A673 (cell line): Measurements from ENCODE around the gene XAGE3.
"Not testable (repeated sequence)": the region's sequence is repeated elsewhere in the genome, so short reads cannot be mapped to it uniquely, and the experiment has no call there.

Experiments used
- EZH2 ChIP-seq: fragments of 200-600 bp; sonication (generic); IDR thresholded peaks from 2 replicates; pipeline ENCODE4 v1.6.1; 2017; ENCODE audit warnings: borderline replicate concordance, low read depth, mild to moderate bottlenecking, mixed read lengths, antibody characterized with exemption, low read length; ENCODE audit not compliant: poor library complexity, severe bottlenecking
- TF ChIP-seq, protein P1 (sequence below): fragments of 300-800, 200-600 bp; sonication (generic); conservative IDR thresholded peaks from 2 replicates; pipeline ENCODE4 v1.5.1; 2017; ENCODE audit warnings: low read depth, mild to moderate bottlenecking, antibody characterized with exemption, low read length, moderate library complexity, mixed read lengths

GRCh38 chrX:52887459-52887858, 19.6 kb upstream of the XAGE3 start:
- TF ChIP-seq, protein P1, sequence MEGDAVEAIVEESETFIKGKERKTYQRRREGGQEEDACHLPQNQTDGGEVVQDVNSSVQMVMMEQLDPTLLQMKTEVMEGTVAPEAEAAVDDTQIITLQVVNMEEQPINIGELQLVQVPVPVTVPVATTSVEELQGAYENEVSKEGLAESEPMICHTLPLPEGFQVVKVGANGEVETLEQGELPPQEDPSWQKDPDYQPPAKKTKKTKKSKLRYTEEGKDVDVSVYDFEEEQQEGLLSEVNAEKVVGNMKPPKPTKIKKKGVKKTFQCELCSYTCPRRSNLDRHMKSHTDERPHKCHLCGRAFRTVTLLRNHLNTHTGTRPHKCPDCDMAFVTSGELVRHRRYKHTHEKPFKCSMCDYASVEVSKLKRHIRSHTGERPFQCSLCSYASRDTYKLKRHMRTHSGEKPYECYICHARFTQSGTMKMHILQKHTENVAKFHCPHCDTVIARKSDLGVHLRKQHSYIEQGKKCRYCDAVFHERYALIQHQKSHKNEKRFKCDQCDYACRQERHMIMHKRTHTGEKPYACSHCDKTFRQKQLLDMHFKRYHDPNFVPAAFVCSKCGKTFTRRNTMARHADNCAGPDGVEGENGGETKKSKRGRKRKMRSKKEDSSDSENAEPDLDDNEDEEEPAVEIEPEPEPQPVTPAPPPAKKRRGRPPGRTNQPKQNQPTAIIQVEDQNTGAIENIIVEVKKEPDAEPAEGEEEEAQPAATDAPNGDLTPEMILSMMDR: not testable (repeated sequence)
- not testable (repeated sequence) for TF ChIP-seq EZH2
